Purkinje cell (primary cell): Measurements from ENCODE around the gene WRAP53. TPM values are rescaled to one million over a fixed set of nuclear protein-coding genes. Genes with fewer than 3 reads are reported as not detected.

Experiments used
- polyA plus RNA-seq: library from polyadenylated mRNA; unstranded; fragments of >200 nt; fragmentation: Nextera tagmentation; gene quantifications from 2 replicates; pipeline ENCODE4 v1.2.1, GENCODE V29; 2014

WRAP53 gene
- 1.1 and 1.4 TPM in 2 replicates for polyA plus RNA-seq

DNA sequence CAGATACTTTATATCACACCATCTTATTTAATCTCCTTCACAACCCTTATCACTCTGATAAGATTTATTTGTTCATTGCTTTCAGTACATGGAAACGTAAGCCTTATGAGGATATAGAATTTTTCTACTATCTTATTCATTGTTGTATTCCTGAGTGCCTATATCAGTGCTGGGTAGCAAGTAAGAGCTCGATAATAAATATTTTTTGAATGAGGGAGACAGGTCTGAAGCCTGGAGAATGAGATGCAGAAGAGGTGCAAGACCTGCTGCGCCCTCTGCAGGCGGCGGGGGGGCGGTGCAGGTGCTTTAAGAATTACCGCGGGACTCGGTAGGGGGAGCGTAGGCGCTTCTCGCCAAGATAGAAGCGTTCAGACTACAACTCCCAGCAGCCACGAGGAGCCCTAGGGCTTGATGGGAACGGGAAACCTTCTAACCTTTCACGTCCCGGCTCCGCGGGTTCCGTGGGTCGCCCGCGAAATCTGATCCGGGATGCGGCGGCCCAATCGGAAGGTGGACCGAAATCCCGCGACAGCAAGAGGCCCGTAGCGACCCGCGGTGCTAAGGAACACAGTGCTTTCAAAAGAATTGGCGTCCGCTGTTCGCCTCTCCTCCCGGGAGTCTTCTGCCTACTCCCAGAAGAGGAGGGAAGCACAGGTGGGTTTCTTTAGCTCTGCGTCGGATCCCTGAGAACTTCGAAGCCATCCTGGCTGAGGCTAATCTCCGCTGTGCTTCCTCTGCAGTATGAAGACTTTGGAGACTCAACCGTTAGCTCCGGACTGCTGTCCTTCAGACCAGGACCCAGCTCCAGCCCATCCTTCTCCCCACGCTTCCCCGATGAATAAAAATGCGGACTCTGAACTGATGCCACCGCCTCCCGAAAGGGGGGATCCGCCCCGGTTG is at the start of gene WRAP53:
TSS of gene WRAP53 (plus strand) at position 570 of the 900 bp plus-strand sequence. CDS start at position 742, 172 bp downstream.

DNA sequence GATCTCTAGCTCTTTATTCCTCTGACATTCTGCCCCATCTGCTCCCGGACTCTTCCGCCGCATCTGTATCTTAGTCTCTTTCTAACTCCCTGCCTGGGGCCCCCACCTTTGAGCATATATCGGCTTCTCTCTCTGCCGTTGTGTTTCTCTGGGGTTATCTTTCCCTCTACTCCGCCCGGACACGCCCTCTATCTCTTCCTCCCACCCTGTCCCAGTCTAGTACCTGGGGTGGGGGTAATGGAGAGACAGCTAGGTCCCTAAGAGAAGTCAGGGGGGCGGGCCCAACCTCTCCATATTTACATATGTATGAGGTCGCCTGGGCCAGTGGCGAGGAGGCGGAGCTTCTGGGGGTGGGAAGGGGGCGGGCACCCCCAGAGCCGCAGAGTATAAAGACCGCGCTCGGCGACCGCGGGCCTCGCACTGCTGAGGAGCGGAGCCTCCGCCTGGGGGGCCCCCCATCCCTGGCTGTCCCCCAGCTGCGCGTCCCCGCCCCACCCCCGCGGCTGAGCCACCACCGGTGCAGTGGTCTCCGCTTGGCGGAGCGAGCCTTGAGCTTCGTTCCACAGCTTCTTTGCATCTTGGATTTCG is 37.7 kb upstream of the WRAP53 start, which contains the start of gene ATP1B2:
TSS of gene ATP1B2 (plus strand) at position 418 of the 588 bp plus-strand sequence. CDS start 593 bp downstream, outside the sequence.

DNA sequence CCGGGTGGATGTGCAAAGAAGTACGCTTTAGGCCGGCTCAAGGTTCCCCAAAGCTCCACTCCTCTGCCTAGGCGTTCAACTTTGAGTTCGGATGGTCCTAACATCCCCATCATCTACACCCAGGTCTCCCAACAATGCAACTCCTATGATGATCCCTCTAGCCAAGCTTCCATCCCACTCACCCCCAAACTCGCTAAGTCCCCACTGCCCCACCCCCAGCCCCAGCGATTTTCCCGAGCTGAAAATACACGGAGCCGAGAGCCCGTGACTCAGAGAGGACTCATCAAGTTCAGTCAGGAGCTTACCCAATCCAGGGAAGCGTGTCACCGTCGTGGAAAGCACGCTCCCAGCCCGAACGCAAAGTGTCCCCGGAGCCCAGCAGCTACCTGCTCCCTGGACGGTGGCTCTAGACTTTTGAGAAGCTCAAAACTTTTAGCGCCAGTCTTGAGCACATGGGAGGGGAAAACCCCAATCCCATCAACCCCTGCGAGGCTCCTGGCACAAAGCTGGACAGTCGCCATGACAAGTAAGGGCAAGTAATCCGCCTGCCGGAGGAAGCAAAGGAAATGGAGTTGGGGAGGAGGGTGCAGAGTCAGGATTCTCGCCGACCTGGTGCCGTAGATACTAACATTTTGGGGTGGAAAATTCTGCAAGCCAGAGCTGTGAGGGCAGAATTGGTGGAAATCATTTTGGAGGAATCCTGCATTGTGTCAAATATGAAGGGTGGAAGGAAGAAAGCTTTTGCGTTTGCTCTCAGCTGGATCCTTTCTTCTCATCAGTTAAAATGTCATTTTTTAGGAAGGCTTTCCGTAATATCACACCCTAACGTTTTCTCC is 987 bp upstream of the WRAP53 start, which contains the start of gene TP53:
TSS of gene TP53 (minus strand) at position 419 of the 836 bp plus-strand sequence. CDS start 10,896 bp downstream, outside the sequence.

DNA sequence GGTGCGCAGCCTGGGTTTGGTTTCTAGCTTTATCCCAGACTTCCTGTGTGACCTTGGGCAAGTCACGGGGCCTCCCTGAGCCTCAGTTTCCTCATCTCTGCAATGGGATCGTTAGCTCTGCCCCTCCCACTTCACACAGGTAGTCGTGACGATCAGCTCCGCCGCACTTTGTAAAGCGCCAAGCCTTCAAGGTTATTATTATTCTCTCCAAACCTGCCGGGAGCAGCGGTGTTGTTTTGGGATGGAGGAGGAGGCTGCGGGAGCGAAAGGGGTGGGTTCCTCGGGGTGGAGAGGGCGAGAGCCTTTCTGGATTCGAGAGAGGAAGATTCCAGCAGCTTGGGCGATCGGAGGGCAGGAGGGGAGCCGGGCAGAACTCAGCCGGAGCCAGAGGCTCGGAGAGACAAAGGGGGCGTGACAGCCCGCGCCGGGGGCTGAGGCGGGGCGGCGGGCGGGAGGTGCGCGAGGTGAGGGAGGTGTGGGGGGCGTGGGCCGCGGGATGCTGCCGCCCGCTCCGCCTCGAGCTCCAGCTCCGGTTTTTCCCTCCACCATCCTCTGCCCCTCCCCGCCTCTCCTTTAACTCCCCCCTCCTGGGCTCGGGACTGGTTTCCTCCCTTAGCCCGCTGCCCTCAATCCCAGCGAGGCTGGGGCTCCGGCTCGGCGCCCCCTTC is 16.5 kb downstream of the WRAP53 start, which contains the start of gene EFNB3:
TSS of gene EFNB3 (plus strand) at position 602 of the 668 bp plus-strand sequence. CDS start 397 bp downstream, outside the sequence.

DNA sequence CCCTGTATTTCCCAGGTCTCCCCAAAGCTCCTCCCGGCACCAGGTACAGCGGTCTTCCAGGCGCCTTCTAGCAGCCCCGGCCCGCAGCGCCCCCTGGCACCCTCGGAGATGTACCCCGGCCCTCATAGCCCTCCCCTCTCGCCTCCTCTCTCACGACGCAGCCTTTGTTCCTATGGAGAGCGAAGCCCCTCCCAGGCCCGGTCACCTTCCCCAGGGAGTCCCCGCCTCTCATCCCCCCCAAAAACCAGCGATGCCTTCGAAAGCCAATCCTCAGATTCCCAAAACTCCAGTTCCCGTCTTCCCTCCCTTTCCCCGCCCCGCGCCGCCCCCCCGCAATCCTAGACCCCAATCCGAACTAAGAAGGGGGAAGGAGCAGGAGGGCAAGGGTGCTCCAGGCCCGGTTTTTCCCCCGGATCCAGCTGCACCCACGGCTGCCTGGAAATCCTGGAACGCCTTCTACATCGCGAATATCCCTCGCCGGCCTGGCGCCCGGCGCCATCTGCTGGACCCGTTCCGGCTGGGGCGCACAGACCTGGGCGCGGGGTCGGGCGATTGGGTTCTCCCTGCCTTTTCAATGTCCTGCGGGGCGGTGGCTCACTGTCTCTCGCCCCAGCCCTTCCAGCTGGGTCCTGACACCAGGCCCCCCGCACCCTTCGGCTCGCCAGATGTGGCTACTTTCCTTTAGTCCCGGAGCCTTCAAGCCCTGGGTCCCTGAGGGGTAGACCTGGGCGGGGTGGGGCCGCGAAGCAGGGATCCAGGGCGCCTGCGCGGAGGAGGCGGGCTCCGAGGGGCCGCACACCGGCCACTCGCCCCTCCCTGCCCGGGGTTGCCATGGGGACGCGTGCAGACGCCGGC is 28.9 kb downstream of the WRAP53 start, which contains the start of gene DNAH2:
TSS of gene DNAH2 (plus strand) at position 844 of the 855 bp plus-strand sequence. CDS start 1,991 bp downstream, outside the sequence.

Other genes starting within 250 kb of the WRAP53 start
- gene FGF11, start 249.0 kb upstream of the WRAP53 start, polyA plus RNA-seq, result 1.2 and 2.0 TPM in 2 replicates
- 14.7 and 16.0 TPM in 2 replicates for gene CHRNB1, start 243.4 kb upstream of the WRAP53 start, polyA plus RNA-seq
- 9.2 and 9.5 TPM in 2 replicates for gene ZBTB4, start 208.8 kb upstream of the WRAP53 start, polyA plus RNA-seq
- not detected in 2 replicates for gene SLC35G6, start 207.0 kb upstream of the WRAP53 start, polyA plus RNA-seq
- 6.4 and 7.7 TPM in 2 replicates for gene POLR2A, start 204.1 kb upstream of the WRAP53 start, polyA plus RNA-seq
- gene TNFSF12, start 139.4 kb upstream of the WRAP53 start, polyA plus RNA-seq, result 1.9 and 5.1 TPM in 2 replicates
- gene TNFSF13, start 129.7 kb upstream of the WRAP53 start, polyA plus RNA-seq, result 0.28 TPM in 1 of 2 replicates, not detected in the other
- 2.3 and 3.2 TPM in 2 replicates for gene SENP3, start 126.6 kb upstream of the WRAP53 start, polyA plus RNA-seq
- 0.63 TPM in 1 of 2 replicates, not detected in the other for gene CD68, start 108.8 kb upstream of the WRAP53 start, polyA plus RNA-seq
- gene MPDU1, start 104.6 kb upstream of the WRAP53 start, polyA plus RNA-seq, result 14.2 and 26.1 TPM in 2 replicates
- gene SOX15, start 98.4 kb upstream of the WRAP53 start, polyA plus RNA-seq, result 5.0 and 6.3 TPM in 2 replicates
- 7.1 and 20.3 TPM in 2 replicates for gene FXR2, start 73.6 kb upstream of the WRAP53 start, polyA plus RNA-seq
- gene SAT2, start 60.7 kb upstream of the WRAP53 start, polyA plus RNA-seq, result 107 and 126 TPM in 2 replicates
- gene SHBG, start 58.3 kb upstream of the WRAP53 start, polyA plus RNA-seq, result 2.5 TPM in 1 of 2 replicates, not detected in the other
- 56.0 and 70.0 TPM in 2 replicates for gene ATP1B2, start 37.6 kb upstream of the WRAP53 start, polyA plus RNA-seq
- 3.0 and 3.7 TPM in 2 replicates for gene TP53, start 987 bp upstream of the WRAP53 start, polyA plus RNA-seq
- 2.8 TPM in 1 of 2 replicates, not detected in the other for gene EFNB3, start 16.7 kb downstream of the WRAP53 start, polyA plus RNA-seq
- gene DNAH2, start 29.3 kb downstream of the WRAP53 start, polyA plus RNA-seq, result 0.16 TPM in 1 of 2 replicates, not detected in the other
- 0.12 and 0.13 TPM in 2 replicates for gene KDM6B, start 145.7 kb downstream of the WRAP53 start, polyA plus RNA-seq
- 0.30 TPM in 1 of 2 replicates, not detected in the other for gene TMEM88, start 166.6 kb downstream of the WRAP53 start, polyA plus RNA-seq
- 349 and 437 TPM in 2 replicates for gene NAA38, start 169.1 kb downstream of the WRAP53 start, polyA plus RNA-seq
- gene CYB5D1, start 169.5 kb downstream of the WRAP53 start, polyA plus RNA-seq, result 3.8 and 6.4 TPM in 2 replicates
- 4.2 and 5.0 TPM in 2 replicates for gene CHD3, start 200.3 kb downstream of the WRAP53 start, polyA plus RNA-seq
- gene RNF227, start 227.8 kb downstream of the WRAP53 start, polyA plus RNA-seq, result 0.75 and 0.94 TPM in 2 replicates
- 0.58 TPM in 1 of 2 replicates, not detected in the other for gene KCNAB3, start 241.4 kb downstream of the WRAP53 start, polyA plus RNA-seq
- gene TRAPPC1, start 243.5 kb downstream of the WRAP53 start, polyA plus RNA-seq, result 321 and 349 TPM in 2 replicates
- 0.53 and 3.7 TPM in 2 replicates for gene CNTROB, start 243.7 kb downstream of the WRAP53 start, polyA plus RNA-seq